Mesenchymal stem cell (in vitro differentiated cells and primary cell): ENCODE results near the gene ZNF521.

Experiments used
- DNase-seq: peaks from one replicate; pipeline ENCODE4 v3.0.0-alpha.2; 2013
- H2AFZ ChIP-seq: one replicate; pipeline ENCODE4 v1.6.1; 2013; ENCODE audit warnings: low read depth, mild to moderate bottlenecking, control low read depth, inconsistent platforms, low read length, moderate library complexity
- H2AK5ac ChIP-seq: 2 replicates; pipeline ENCODE4 v1.6.1; 2013; ENCODE audit warnings: low read length, moderate library complexity, mild to moderate bottlenecking, inconsistent platforms; ENCODE audit not compliant: severe bottlenecking
- H2BK120ac ChIP-seq: one replicate; pipeline ENCODE4 v1.6.1; 2013; ENCODE audit warnings: low read depth, mild to moderate bottlenecking, inconsistent platforms, low read length, moderate library complexity
- H2BK12ac ChIP-seq, 2 experiments: one replicate each; pipeline ENCODE4 v1.6.1; 2013; ENCODE audit warnings: inconsistent platforms in 2 of 2, low read length in 2 of 2, mild to moderate bottlenecking in 2 of 2, moderate library complexity in 2 of 2, control low read depth in 1 of 2
- H2BK15ac ChIP-seq: one replicate; pipeline ENCODE4 v1.6.1; 2013; ENCODE audit warnings: mild to moderate bottlenecking, low read depth, inconsistent platforms; ENCODE audit not compliant: poor library complexity, severe bottlenecking
- H2BK5ac ChIP-seq: 2 replicates; pipeline ENCODE4 v1.6.1; 2013; ENCODE audit warnings: low read depth, mild to moderate bottlenecking, low read length, control low read depth, inconsistent platforms; ENCODE audit not compliant: poor library complexity, severe bottlenecking
- H3K14ac ChIP-seq, 2 experiments: one replicate each; pipeline ENCODE4 v1.6.1; 2013; ENCODE audit warnings: inconsistent platforms in 2 of 2, low read length in 2 of 2, control low read depth in 1 of 2, mild to moderate bottlenecking in 1 of 2, moderate library complexity in 1 of 2
- H3K18ac ChIP-seq, 2 experiments: one replicate each; pipeline ENCODE4 v1.6.1; 2013; ENCODE audit warnings: inconsistent platforms in 2 of 2, low read length in 2 of 2, control low read depth in 1 of 2, low read depth in 1 of 2, mild to moderate bottlenecking in 1 of 2
- H3K23ac ChIP-seq, 2 experiments: one replicate each; pipeline ENCODE4 v1.6.1; 2013; ENCODE audit warnings: inconsistent platforms in 2 of 2, low read length in 2 of 2, mild to moderate bottlenecking in 2 of 2, moderate library complexity in 2 of 2, control low read depth in 1 of 2
- H3K27ac ChIP-seq: 2 replicates; pipeline ENCODE4 v1.5.1; 2013; ENCODE audit warnings: mild to moderate bottlenecking, moderate library complexity, low read length, control low read depth, inconsistent platforms; ENCODE audit not compliant: poor library complexity, severe bottlenecking
- H3K27me3 ChIP-seq, 2 experiments: 2 replicates each; pipeline versions ENCODE4 v1.6.1 to v1.7.0; 2013; ENCODE audit warnings: low read length in 2 of 2, mild to moderate bottlenecking in 2 of 2, moderate library complexity in 2 of 2, control low read depth in 1 of 2, inconsistent platforms in 1 of 2; ENCODE audit not compliant: control insufficient read depth in 1 of 2, insufficient read depth in 1 of 2
- H3K36me3 ChIP-seq, 2 experiments: 2 replicates each; pipeline versions ENCODE4 v1.6.1 to v1.7.0; 2013; ENCODE audit warnings: low read length in 2 of 2, control low read depth in 1 of 2, inconsistent platforms in 1 of 2, low read depth in 1 of 2, mild to moderate bottlenecking in 1 of 2; ENCODE audit not compliant: insufficient read depth in 2 of 2, control insufficient read depth in 1 of 2
- H3K4ac ChIP-seq, 2 experiments: one replicate each; pipeline ENCODE4 v1.6.1; 2013; ENCODE audit warnings: inconsistent platforms in 2 of 2, low read length in 2 of 2, mild to moderate bottlenecking in 2 of 2, moderate library complexity in 2 of 2, control low read depth in 1 of 2, low read depth in 1 of 2
- H3K4me1 ChIP-seq: 2 replicates; pipeline ENCODE4 v1.6.1; 2013; ENCODE audit warnings: low read depth, low read length, control low read depth; ENCODE audit not compliant: control insufficient read depth, insufficient read depth
- H3K4me2 ChIP-seq: 2 replicates; pipeline ENCODE4 v1.6.1; 2013; ENCODE audit warnings: low read length, mild to moderate bottlenecking, inconsistent platforms; ENCODE audit not compliant: poor library complexity, severe bottlenecking
- H3K4me3 ChIP-seq, 2 experiments: 2 replicates each; pipeline versions ENCODE4 v1.5.1 to v1.7.0; 2013; ENCODE audit warnings: low read length in 2 of 2, mild to moderate bottlenecking in 2 of 2, control low read depth in 1 of 2, low read depth in 1 of 2; ENCODE audit not compliant: insufficient read depth in 1 of 2
- H3K79me1 ChIP-seq: replicated peaks from 2 replicates; pipeline ENCODE4 v1.6.1; 2013; ENCODE audit warnings: mild to moderate bottlenecking, control low read depth, low read length, inconsistent platforms; ENCODE audit not compliant: poor library complexity, severe bottlenecking
- H3K9ac ChIP-seq: 2 replicates; pipeline ENCODE4 v1.7.0; 2013; ENCODE audit warnings: mild to moderate bottlenecking, low read length, moderate library complexity
- H3K9me3 ChIP-seq: 2 replicates; pipeline ENCODE4 v1.7.0; 2013; ENCODE audit warnings: mild to moderate bottlenecking, low read length; ENCODE audit not compliant: control insufficient read depth
- H4K8ac ChIP-seq: one replicate; pipeline ENCODE4 v1.6.1; 2013; ENCODE audit warnings: inconsistent platforms, mild to moderate bottlenecking, low read length, moderate library complexity
- H4K91ac ChIP-seq: one replicate; pipeline ENCODE4 v1.6.1; 2013; ENCODE audit warnings: mild to moderate bottlenecking, low read length, inconsistent platforms
- WGBS: methylation state at CpG from one replicate; pipeline ENCODE4 v1.1.7; 2013; ENCODE audit warnings: mixed read lengths; 5-methylcytosine and 5-hydroxymethylcytosine counted together

ZNF521 gene

GRCh38 chr18:25279133-25279532 lies 72.8 kb downstream of the ZNF521 start:
- Histone ChIP-seq H3K27me3 (no peaks in the 10 kb centered on the region), H3K9ac (peak overlapping the region; percentile 60), H3K27ac (no peak overlapping the region), H2BK15ac (no peak overlapping the region), H2BK12ac (no peak overlapping the region), H3K23ac (no peak overlapping the region), H3K4me1 (peaks cover 12% of the 10 kb centered on the region), H3K4ac (no peak overlapping the region), H3K14ac (no peak overlapping the region), H4K91ac (no peak overlapping the region), H2BK5ac (no peak overlapping the region), H2AK5ac (no peak overlapping the region), H3K79me1 (peaks cover 22% of the 10 kb centered on the region), H3K4me2 (no peak overlapping the region), H2AFZ (no peak overlapping the region), H2BK120ac (no peak overlapping the region), H3K18ac (no peak overlapping the region), H3K4me3 (no peak overlapping the region), H3K9me3 (no peaks in the 10 kb centered on the region), H3K36me3 (peaks cover 0 to 4% of the 10 kb centered on the region in 2 experiments), H4K8ac (no peak overlapping the region)
- no CpG with 5 or more reads among the region's 2 CpGs for WGBS
- DNase-seq: peak; percentile 67

DNA sequence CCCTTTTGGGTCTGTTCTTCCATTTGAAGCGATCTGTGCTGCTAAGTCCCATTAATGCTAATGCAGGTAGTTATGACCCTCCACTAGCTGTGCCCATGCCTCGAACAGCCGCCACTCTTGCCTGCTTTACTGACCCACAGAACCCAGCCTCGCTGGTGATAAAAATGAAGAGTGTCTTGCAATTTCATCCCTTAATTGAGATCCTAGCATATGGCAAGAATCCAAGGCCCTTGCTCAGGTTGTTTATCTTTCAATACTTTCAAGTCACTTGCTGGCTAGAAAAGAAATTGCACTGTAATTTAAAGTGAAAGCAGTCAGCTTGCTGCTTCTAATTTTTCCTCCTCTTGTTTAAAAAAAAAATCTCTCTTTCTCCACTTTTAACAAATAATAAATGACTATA lies 73.6 kb downstream of the ZNF521 start:
- peak overlapping the region; percentile 60 for H3K9ac ChIP-seq
- peaks cover 12% of the 10 kb centered on the region for H3K4me1 ChIP-seq
- H3K4ac ChIP-seq: no peak overlapping the region
- H4K8ac ChIP-seq: no peak overlapping the region
- no peak overlapping the region for H3K4me2 ChIP-seq
- no peak overlapping the region for H3K14ac ChIP-seq
- no peak overlapping the region for H2AFZ ChIP-seq
- H3K27ac ChIP-seq: no peak overlapping the region
- H3K4me3 ChIP-seq: no peak overlapping the region
- no peaks in the 10 kb centered on the region for H3K27me3 ChIP-seq
- no peaks in the 10 kb centered on the region for H3K9me3 ChIP-seq
- no peak overlapping the region for H3K23ac ChIP-seq
- no peak overlapping the region for H2BK5ac ChIP-seq
- peaks cover 21% of the 10 kb centered on the region for H3K79me1 ChIP-seq
- H3K36me3 ChIP-seq: peaks cover 0 to 10% of the 10 kb centered on the region in 2 experiments
- no peak overlapping the region for H2BK15ac ChIP-seq
- peak; percentile 48 for DNase-seq
- 74% methylated on average over 4 of the region's 4 CpGs for WGBS
- H2BK12ac ChIP-seq: peak overlapping the region in 1 of 2 experiments; percentile 60
- H2BK120ac ChIP-seq: no peak overlapping the region
- H3K18ac ChIP-seq: peak overlapping the region in 1 of 2 experiments; percentile 63
- H4K91ac ChIP-seq: no peak overlapping the region
- no peak overlapping the region for H2AK5ac ChIP-seq

DNA sequence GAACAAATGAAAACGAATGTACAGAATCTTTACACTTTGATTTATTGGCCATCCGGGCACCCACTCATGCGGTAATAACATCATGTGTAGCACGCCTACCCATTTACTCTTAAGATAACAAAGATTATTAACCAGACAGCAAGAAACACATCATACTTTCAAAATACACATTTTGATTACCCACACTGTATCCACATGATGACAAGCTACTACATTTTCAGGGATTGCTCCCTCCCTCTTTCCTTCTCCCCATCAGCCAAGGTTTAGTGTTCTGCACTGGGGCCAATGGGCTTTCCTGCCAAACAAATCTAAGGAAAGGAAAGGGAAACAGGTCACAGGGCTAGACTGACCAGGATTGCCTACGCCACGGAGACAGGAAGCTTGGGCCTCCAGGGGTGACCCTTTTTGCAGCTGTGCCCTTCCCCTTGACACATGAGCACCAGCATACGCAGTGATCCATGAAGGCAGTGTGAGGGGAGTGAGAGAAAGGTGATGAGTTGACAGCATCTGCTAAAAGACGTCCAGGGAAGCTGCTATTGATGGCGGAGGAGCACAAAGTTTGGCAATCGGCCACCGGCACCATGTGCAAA lies 76.5 kb downstream of the ZNF521 start:
- no peak overlapping the region for H2BK120ac ChIP-seq
- no peak overlapping the region for H3K4me2 ChIP-seq
- no peak overlapping the region for H3K4me3 ChIP-seq
- H3K9ac ChIP-seq: no peak overlapping the region
- H3K36me3 ChIP-seq: peaks cover 0 to 7% of the 10 kb centered on the region in 2 experiments
- no peak for DNase-seq
- H3K9me3 ChIP-seq: no peaks in the 10 kb centered on the region
- no peak overlapping the region for H3K23ac ChIP-seq
- 78% methylated on average over 11 of the region's 11 CpGs for WGBS
- no peak overlapping the region for H2AK5ac ChIP-seq
- H3K4me1 ChIP-seq: peaks cover 10% of the 10 kb centered on the region
- no peak overlapping the region for H3K4ac ChIP-seq
- H4K8ac ChIP-seq: no peak overlapping the region
- H3K14ac ChIP-seq: peak overlapping the region in 1 of 2 experiments; percentile 23
- peak overlapping the region in 1 of 2 experiments; percentile 10 for H2BK12ac ChIP-seq
- H3K18ac ChIP-seq: no peak overlapping the region
- no peak overlapping the region for H2BK5ac ChIP-seq
- no peak overlapping the region for H2BK15ac ChIP-seq
- H4K91ac ChIP-seq: no peak overlapping the region
- no peaks in the 10 kb centered on the region for H3K27me3 ChIP-seq
- no peak overlapping the region for H2AFZ ChIP-seq
- H3K27ac ChIP-seq: peak overlapping the region; percentile 57
- H3K79me1 ChIP-seq: peaks cover 11% of the 10 kb centered on the region

- no peak overlapping the region for H4K8ac ChIP-seq
- H2BK120ac ChIP-seq: no peak overlapping the region
- H3K4me3 ChIP-seq: no peak overlapping the region
- no peak overlapping the region for H3K4ac ChIP-seq
- no peaks in the 10 kb centered on the region for H3K27me3 ChIP-seq
- no peak overlapping the region for H3K4me2 ChIP-seq
- H3K4me1 ChIP-seq: peaks cover 9% of the 10 kb centered on the region
- H2BK15ac ChIP-seq: no peak overlapping the region
- H3K14ac ChIP-seq: no peak overlapping the region
- peaks cover 9% of the 10 kb centered on the region for H3K79me1 ChIP-seq
- no peak overlapping the region for H4K91ac ChIP-seq
- no peak overlapping the region for H2AK5ac ChIP-seq
- 95% methylated on average over 2 of the region's 4 CpGs for WGBS
- H3K27ac ChIP-seq: no peak overlapping the region
- no peak overlapping the region for H2AFZ ChIP-seq
- peaks cover 0 to 7% of the 10 kb centered on the region in 2 experiments for H3K36me3 ChIP-seq
- no peak overlapping the region for H2BK5ac ChIP-seq
- no peaks in the 10 kb centered on the region for H3K9me3 ChIP-seq
- no peak overlapping the region for H3K9ac ChIP-seq
- no peak overlapping the region for H3K23ac ChIP-seq
- no peak overlapping the region for H2BK12ac ChIP-seq
- no peak for DNase-seq
- H3K18ac ChIP-seq: no peak overlapping the region
Observed at GRCh38 chr18:25274926-25275325, 77.0 kb downstream of the ZNF521 start.
